GM04503 (cell line): ENCODE data around the gene MAGI3.
"Not testable (repeated sequence)": the region's sequence is repeated elsewhere in the genome, so short reads cannot be mapped to it uniquely, and the experiment has no call there.

ENCODE experiments used
- DNase-seq: peaks from one replicate; pipeline ENCODE4 v3.0.0-alpha.2; 2012; ENCODE audit warnings: low read depth

Gene MAGI3

DNA sequence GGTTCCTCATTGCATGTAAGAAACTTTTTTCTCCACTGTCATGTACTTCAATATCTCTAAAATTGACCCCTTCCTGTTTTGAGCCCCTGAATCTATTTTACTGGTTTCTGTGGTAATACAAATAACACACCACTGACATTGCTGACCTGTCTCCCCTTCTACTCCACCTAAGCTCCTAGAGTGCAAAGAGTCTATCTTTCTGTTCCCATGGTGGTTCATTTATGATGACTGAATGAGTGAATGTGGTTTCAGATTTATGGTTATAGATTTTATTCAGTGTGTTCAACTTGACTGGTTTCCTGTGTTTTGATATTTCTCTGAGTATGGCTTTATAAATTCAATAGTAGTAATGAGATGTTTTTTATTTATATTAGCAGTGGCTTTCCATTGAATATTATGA, 127.7 kb downstream of the MAGI3 start:
- DNase-seq = no peak

DNA sequence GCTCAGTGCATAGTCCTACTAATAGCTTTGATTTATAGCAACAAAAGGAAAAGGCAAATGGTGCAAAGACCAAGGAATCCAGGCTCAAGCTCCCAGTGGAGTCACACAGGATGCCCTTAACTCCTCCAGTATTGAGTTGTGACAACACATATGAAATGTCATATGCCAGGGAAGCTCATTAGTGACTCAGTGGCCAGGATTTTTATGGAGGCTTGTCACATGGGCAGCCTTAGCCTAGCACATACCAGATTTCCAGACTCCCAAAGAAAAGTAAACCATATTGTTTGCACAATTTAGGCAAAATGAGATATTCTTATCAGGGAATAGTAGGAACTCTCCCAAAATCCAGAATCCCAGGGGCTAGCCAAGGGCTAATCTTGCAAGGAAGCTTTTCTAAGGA, 129.2 kb downstream of the MAGI3 start:
- DNase-seq = no peak

DNA sequence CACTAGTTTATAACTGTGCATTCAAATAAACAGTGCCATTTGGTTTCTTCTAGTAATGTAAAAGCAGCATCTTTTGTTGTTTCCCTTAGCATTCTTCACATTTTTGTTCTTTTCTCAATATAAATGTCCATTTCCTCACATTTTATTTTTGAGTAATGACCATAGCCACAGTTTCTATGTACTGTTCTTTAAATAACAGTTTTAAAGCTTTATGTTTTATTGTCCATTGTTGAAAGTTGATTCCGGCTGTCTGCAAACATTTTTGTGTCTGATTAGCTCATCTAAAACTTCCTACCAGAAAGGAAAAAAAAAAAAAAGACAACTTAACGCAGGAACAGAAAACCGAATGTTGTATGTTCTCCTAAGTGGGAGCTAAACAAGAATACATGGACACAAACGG, 139.7 kb downstream of the MAGI3 start:
- peak; percentile 33 for DNase-seq

DNA sequence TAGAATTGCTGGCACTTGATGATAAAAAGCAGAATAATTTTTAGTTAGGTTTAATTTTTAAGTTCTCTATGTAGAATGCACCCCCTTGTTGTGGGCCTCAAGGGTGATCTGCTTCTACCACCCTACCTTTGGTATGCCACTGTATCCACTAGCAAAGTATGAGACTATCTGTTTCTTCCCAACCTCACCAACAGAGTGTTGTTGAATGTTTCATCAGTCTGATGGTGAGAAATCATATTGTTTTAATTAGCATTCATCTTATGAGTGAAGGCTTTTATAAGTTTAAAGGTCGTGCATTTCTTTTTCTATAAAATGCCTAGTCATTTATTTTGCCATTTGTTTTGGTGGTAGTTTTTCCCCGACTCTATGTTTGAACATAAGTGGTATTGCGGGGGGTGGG, 141.0 kb downstream of the MAGI3 start:
- no peak for DNase-seq

DNA sequence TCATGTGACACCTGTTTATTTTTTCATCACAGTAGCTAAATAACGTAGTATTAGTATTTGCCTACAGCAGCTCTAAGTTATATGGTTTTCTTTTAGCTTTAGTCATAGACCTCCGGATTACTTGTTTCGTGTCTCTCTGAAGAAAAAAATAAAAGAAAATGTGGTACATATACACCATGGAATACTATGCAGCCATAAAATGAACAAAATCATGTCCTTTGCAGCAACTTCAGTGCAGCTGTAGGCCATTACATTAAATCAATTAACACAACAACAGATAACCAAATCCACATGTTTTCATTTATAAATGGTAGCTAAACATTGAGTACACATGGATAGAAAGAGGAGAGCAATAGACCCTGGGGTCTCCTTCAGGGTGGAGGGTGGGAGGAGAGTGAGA, 142.7 kb downstream of the MAGI3 start:
- DNase-seq = no peak

DNA sequence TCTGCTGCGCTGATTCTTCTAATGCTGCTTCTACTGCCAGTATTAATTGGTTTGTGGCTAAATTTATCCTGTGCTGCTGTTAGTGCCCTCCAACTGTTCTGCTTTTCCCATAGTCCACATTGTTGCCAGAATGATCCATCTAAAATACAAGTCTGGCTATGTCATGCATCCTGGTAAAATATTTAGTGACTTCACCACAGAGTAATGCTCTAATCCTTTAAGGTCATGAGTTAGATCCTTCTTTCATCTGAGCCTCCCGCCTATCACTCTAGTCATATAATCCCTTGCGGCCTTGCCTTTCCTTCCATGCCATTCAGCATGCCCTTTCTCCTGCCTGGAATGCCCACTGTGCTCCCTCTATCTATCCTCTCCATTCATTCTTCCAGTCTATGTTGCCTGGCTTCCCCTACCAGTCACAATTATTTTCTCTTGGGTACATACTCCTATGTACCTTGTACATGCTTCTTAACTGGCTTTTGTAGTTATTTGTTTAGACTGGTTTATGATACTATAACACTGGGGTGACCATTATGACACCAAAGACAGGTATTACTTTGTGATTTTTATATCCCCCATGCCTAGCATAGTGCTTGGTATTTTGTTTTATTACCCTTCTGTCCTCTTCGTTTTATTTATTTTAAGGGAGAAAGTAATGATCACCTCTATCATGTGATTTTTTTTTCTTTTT, 144.0 kb downstream of the MAGI3 start:
- DNase-seq = peak; percentile 71

DNA sequence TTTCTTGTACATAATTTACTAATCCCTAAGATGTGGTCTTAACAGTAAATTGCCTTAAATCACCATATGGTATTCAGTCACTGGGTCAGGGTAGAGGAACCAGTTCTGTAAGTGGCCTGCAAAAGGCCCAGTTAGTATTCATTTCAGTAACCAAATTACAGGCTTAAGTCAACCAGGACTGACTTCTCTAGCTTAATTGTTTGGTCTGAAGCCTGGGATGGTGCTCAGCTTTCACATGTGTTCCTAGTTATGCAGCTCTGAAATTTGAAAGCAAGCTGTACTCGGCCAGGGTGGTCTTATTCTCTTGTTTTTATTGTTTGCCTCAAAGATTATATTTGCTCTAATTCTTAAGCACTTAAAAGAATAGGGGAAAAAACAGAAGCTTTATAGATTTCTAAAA, 144.6 kb downstream of the MAGI3 start:
- DNase-seq = no peak

DNA sequence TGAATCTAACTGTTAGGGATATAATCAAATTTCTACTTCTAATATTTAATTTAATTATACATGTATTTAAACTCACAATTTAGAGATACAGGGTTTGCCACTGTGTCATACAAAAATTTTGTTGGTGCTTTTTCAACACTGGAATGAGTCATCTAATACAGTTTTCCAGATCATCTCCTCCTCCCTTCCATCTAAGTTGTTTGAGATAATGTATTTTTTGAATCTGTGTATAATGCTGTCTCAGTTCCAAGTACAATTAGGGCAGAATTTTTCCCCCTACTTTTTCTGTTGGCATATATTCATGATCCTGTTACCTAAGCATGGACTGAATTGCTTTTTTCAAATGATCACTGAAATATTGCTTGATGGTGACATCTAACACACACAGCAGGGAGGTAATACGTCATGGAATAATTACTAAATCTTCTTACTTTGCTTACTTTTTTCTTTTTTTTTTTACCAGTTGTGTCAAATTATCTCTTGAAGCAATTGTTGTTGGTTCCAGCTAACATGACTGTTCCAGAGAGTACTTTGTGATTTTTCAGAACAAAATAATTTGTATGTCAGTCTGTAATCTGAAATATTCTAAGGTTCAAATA, 146.0 kb downstream of the MAGI3 start:
- DNase-seq = no peak

DNA sequence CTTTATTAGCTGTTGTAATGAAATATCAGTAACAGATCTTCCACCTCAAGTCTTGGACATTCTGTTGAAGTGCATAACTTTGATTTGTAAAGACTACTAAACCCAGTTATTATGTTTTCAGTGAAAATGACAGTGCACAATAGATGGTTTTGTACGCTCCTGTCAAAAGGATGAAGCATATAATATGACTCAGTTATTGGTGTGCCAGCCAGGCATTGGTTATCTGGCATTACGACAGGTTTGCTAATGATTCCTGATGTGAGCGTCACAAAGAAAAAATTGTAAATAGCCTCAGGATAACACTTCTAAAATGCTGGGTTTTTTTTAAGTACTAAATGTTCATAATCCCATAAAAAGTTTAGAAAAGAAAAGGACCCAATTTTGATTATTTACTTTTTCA, 147.9 kb downstream of the MAGI3 start:
- no peak for DNase-seq

DNA sequence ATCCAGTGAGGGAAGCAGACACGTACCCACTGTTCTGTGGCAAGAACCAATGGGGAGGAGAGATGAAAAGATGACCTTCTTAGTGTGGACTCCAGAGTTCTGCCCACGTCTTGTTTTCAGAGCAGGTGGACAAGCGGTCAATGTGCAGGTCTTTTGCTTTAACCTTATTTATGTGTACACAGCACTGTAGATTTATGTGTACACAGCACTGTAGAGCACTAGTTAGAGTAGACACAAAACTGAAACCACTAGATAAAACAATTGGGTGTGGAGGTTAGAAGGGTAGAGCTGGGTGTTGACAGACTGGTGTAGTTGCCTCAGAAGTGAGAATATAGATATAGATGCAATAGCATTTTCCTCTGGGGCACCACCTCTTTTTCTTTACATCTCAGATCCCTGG, 150.0 kb downstream of the MAGI3 start:
- no peak for DNase-seq

DNA sequence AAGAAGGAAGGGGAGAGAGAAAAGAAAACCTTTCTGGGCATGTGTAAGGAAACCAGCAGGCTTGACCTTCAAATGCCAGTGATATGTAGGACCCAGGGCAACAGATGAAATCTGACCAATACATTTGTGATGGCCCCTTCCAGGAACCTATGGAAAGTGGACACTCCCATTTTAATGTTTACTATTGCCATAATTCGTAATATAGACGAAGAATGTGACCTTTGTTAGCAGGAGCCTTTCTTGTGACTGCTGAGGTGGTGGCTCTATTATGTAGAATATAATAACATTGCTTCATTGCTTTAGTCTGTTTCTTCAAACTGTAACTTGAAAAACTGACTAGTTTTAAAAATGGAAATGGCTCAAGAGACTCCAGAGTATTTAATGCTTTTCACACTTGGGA, 150.8 kb downstream of the MAGI3 start:
- DNase-seq = no peak

DNA sequence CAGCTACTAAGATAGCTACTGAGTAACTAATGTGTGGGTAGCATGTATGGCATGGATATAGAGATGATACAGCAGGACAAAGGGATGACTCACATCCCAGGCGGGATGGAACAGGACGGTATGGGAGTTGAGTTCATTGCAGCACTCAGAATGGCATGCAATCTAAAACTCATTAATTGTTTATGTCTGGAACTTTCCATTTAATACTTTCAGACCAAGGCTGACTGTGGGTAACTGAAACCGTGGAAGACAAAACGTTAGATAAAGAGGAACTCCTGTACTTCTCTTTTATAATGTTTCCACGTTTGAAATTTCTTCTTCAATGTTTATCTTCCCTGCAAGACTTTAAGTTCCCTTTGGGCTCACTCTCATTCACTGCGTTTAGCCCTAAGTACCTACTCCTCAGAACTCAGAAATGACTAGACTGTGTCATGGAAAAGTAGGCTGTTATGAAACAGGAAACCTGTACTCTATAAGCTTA, 151.9 kb downstream of the MAGI3 start:
- peak; percentile 31 for DNase-seq

DNA sequence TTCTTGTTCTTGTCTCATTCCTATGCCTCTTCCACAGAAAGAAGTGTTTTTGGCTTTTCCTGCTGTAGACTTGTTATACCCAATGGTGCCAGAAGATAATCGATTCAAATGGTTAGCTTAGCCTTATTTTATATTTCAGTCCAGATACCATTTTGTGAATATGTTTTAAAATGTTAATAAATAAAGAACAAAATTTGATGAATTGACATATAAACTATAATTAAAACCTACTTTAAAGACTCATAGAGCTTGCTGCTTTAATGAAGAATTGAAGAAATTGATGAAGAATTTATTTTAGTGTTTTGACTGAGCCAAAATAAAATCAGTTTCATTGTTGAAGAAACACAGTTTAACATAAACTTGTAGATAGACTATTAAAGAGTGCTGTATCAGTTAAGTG, 152.8 kb downstream of the MAGI3 start:
- no peak for DNase-seq

DNA sequence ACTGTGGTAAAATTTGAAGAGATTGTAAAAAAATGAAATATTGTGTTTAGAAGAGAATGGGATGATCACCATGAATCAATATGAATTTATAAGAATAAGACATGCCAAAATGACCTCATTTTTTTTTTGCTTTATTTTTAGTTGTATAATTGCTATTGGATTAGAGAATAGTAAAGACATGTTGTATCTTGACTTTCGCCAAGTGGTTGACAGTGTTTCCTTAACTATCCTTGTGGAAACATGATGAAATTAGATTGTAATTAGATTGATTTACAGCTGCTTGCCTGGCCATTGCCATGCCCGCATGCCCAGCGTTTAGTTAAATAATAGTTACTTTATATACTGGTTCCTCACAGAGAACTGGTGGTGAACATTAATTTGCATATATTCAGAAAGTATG, 154.9 kb downstream of the MAGI3 start:
- DNase-seq = no peak

DNA sequence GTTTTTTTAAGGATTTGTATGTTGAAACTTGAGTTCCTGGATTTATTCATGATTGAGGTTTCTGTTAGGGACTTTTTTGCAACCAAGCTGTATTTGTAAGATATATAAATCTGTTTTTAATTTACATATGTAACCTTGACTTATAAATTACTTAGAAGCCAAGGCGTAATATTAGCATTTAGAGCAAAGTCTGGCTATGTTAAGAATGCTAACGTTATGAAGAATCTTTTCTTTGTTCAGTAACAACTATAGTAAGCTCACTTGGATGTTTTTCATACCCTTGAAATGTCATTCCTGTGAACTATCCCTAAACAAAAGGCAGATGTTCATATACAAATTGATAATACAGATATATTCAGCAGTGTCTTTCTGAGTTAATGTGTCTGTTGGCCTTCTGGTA, 155.3 kb downstream of the MAGI3 start:
- no peak for DNase-seq

DNA sequence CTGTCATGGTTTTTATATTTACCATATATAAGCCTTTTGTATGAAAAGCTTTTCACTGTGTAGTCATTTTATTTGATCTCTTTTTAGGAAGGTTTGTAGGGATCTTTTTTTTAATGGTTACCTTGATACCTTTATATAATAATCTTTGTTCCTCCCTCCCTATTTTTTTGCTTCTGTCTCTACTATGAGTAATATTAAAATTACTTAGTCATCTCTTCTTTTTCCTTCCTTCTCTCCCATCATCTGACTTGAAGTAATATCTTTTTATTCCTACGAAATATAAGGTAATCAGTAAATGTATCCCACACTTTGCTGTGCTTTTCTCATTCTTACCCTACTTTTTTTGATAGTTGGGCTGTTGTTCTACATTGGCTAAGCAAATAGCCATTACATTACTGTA, 161.4 kb downstream of the MAGI3 start:
- no peak for DNase-seq

DNA sequence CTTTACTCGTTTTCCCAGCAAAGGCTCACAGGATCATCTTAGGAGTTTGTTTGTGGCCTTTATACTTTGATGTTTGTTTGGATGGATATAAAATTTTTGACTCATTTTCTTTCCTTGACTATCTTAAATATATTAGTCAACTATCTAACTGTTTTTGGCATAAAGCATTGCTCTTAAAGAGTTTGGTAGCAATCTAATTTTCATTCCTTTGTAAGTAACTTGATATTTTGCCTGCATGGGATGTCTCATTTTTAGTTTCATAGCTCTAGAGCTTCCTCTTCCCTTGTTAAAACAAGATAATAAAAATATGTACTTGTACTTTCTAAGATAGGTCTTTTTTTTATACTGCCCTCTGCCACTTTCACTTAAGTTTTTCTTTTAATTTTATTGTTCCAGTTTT, 161.9 kb downstream of the MAGI3 start:
- DNase-seq = no peak

DNA sequence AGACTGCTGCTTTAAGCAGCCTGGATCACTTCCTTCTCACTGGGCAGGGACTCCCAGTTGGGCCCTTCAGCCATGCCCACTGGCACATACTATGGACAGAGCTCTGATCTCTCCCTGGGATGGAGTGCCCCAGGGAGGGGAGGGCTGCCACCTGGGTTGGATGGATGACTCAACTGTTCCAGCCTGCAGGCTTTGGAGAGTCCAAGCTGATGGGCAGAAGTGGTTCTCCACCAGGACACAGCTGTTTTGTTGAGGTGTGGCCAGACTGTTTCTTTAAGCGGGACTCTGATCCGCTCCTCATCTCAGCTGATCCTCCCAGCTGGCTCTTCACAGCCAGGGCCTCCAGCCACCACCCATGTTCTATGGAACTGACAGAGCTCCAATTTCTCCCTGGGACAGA, 166.9 kb downstream of the MAGI3 start:
- DNase-seq = no peak

DNA sequence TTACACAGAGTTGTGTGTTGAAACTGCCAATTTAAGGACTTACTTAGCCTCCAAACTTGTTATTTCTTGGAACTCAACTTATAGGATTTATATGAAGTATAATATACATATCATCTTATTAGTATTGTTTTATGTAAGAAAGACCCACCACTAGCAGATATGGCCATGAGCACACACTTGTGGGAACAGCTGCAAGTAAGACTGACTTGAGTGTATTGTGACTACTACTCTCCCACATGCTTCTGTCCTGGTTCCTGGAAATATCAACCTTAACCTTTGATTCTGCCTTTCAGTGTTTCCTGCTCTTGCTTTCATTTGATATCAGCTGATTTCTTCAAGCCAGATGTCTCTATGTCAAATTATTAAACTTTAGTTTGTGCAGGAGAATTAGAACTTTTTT, 175.3 kb downstream of the MAGI3 start:
- no peak for DNase-seq

DNA sequence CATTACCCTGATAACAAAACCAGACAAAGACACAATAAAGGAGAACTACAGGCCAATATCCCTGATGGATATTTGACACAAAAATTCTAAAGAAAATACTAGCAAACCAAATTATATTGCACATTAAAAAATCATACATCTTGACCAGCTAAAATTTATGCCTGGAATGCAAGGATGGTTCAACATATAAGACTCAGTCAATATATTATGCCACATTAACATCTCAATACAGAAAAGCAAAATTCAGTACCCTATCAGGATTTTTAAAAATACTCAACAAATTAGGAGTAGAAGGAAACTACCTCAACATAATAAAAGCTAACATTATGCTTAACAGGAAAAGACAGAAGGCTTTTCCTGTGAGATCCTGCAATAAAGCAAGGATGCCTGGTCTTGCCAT, 177.1 kb downstream of the MAGI3 start:
- no peak for DNase-seq

DNA sequence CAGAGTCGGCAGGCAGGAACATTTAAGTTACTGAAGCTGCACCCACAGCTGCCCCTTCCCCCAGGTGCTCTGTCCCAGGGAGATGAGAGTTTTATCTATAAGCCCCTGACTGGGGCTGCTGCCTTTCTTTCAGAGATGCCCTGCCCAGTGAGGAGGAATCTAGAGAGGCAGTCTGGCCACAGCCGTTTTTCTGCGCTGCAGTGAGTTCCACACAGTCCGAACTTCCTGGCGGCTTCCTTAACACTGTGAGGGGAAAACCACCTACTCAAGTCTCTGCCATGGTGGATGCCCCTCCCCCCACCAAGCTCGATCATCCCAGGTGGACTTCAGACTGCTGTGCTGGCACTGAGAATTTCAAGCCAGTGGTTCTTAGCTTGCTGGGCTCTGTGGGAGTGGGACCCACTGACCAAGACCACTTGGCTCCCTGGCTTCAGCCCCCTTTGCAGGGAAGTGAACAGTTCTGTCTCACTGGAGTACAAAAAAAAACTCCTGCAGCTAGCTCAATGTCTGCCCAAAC, 185.5 kb downstream of the MAGI3 start:
- DNase-seq = not testable (repeated sequence)

DNA sequence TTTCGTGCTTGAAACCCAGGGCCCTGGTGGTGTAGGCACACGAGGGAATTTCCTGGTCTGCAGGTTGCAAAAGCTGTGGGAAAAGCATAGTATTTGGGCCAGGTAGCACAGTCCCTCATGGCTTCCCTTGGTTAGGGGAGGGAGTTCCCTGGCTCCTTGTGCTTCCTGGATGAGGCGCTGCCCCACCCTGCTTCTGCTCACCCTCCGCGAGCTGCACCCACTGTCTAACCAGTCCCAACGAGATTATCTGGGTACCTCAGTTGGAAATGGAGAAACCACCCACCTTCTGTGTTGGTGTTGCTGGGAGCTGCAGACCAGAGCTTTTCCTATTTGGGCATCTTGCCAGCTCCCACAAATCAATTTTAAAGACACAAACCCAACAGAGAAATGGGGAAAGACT, 186.0 kb downstream of the MAGI3 start:
- no peak for DNase-seq

DNA sequence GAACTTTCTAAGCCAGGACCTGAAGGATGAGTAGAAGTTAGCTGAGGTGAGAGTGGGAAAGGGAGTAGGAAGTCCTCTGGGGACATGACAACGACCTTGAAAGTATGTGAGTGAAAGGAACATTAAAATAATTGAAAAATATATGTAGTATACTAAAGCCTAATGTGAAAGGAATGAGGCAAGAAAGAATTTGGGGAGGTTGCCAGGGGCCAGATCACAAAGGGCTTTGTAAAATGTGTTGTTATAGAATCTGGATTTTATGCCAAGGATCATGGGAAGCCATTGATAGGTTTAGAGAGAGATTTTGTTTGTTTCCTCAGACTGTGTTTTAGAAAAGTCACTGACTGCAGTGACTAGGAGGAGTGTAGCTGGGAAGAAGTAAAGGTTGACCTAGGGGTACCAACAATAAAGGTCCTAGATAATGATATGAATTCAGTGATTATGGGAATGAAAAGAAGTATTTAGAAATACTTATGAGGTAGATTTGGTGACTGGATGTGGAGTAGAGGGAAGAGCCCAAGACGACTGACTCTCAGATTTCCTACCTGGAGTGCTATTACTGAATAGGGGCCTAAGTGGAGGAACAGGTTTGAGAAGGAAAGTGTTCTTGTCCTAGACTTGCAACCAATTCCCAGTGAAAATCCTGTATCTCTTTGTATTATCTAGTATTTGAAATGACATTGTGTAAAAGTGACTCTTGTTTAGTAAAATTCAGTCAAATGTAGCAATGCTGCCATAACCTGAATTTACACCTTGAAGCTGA, 189.1 kb downstream of the MAGI3 start:
- DNase-seq = no peak
